Measurements from ENCODE around the gene SPG11. TPM values are rescaled to one million over a fixed set of nuclear protein-coding genes. Genes with fewer than 3 reads are reported as not detected.

The SPG11 gene
- total and polyA plus RNA-seq, 2 experiments from 2014 or later: 23.3 to 42.2 TPM

DNA sequence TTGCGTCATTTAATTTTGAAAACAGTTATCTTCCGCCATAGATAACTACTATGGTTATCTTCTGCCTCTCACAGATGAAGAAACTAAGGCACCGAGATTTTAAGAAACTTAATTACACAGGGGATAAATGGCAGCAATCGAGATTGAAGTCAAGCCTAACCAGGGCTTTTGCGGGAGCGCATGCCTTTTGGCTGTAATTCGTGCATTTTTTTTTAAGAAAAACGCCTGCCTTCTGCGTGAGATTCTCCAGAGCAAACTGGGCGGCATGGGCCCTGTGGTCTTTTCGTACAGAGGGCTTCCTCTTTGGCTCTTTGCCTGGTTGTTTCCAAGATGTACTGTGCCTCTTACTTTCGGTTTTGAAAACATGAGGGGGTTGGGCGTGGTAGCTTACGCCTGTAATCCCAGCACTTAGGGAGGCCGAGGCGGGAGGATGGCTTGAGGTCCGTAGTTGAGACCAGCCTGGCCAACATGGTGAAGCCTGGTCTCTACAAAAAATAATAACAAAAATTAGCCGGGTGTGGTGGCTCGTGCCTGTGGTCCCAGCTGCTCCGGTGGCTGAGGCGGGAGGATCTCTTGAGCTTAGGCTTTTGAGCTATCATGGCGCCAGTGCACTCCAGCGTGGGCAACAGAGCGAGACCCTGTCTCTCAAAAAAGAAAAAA is 49.0 kb upstream of the SPG11 start:
- H3K27me3 ChIP-seq (ENCODE audit: insufficient read depth): peaks cover 16% of the 10 kb centered on the region
- TF ChIP-seq, protein P1, sequence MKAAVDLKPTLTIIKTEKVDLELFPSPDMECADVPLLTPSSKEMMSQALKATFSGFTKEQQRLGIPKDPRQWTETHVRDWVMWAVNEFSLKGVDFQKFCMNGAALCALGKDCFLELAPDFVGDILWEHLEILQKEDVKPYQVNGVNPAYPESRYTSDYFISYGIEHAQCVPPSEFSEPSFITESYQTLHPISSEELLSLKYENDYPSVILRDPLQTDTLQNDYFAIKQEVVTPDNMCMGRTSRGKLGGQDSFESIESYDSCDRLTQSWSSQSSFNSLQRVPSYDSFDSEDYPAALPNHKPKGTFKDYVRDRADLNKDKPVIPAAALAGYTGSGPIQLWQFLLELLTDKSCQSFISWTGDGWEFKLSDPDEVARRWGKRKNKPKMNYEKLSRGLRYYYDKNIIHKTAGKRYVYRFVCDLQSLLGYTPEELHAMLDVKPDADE (IDR thresholded peaks at IDR 0.05): no peak
- TF ChIP-seq ZNF331 (CRISPR knock-in tag; IDR thresholded peaks at IDR 0.05; ENCODE audit: low read depth) (no peak), ZNF114 (CRISPR knock-in tag; IDR thresholded peaks at IDR 0.05) (no peak), JUNB (IDR thresholded peaks at IDR 0.05; ENCODE audit: unreplicated experiment) (no peak), CREB1 (CRISPR knock-in tag; IDR thresholded peaks at IDR 0.05; ENCODE audit: low read depth) (no peak), POLR2AphosphoS5 (IDR thresholded peaks at IDR 0.05; ENCODE audit: low read depth) (no peak), EZH2 (IDR thresholded peaks at IDR 0.05; ENCODE audit: low read depth, unreplicated experiment) (no peak), NANOG (IDR thresholded peaks at IDR 0.05; ENCODE audit: borderline replicate concordance) (no peak), STAT1 (IDR thresholded peaks at IDR 0.05; ENCODE audit: unreplicated experiment) (no peak), ZNF462 (CRISPR knock-in tag; IDR thresholded peaks at IDR 0.05) (no peak), EZH2phosphoT487 (IDR thresholded peaks at IDR 0.05; ENCODE audit: unreplicated experiment) (no peak), CTCF (conservative IDR thresholded peaks at IDR 0.05; ENCODE audit: low read depth in 2 of 2) (no peak)
- TF ChIP-seq, protein P2, sequence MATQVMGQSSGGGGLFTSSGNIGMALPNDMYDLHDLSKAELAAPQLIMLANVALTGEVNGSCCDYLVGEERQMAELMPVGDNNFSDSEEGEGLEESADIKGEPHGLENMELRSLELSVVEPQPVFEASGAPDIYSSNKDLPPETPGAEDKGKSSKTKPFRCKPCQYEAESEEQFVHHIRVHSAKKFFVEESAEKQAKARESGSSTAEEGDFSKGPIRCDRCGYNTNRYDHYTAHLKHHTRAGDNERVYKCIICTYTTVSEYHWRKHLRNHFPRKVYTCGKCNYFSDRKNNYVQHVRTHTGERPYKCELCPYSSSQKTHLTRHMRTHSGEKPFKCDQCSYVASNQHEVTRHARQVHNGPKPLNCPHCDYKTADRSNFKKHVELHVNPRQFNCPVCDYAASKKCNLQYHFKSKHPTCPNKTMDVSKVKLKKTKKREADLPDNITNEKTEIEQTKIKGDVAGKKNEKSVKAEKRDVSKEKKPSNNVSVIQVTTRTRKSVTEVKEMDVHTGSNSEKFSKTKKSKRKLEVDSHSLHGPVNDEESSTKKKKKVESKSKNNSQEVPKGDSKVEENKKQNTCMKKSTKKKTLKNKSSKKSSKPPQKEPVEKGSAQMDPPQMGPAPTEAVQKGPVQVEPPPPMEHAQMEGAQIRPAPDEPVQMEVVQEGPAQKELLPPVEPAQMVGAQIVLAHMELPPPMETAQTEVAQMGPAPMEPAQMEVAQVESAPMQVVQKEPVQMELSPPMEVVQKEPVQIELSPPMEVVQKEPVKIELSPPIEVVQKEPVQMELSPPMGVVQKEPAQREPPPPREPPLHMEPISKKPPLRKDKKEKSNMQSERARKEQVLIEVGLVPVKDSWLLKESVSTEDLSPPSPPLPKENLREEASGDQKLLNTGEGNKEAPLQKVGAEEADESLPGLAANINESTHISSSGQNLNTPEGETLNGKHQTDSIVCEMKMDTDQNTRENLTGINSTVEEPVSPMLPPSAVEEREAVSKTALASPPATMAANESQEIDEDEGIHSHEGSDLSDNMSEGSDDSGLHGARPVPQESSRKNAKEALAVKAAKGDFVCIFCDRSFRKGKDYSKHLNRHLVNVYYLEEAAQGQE (IDR thresholded peaks at IDR 0.05; ENCODE audit: unreplicated experiment): no peak
- peak overlapping the region; percentile 95 for H3K4me3 Mint-ChIP-seq
- no peaks in the 10 kb centered on the region for H3F3A ChIP-seq (replicated peaks; ENCODE audit: low read depth)
- H3K9me3 Mint-ChIP-seq: no peaks in the 10 kb centered on the region
- peaks cover 20% of the 10 kb centered on the region for H3K27me3 Mint-ChIP-seq (ENCODE audit: insufficient read depth, low read depth, poor library complexity)
- DNase-seq (ENCODE audit: low spot score) (no peak), ATAC-seq (no peak)
- H3K27ac ChIP-seq (ENCODE audit: low read depth): no peak overlapping the region
- peak overlapping the region; percentile 81 for H3K4me2 ChIP-seq
- peak overlapping the region; percentile 61 for H3K4me3 ChIP-seq
- H3K36me3 ChIP-seq (ENCODE audit: insufficient read depth): no peaks in the 10 kb centered on the region
- peaks cover 5% of the 10 kb centered on the region for H3K36me3 Mint-ChIP-seq (ENCODE audit: low read depth)
- peaks cover 10% of the 10 kb centered on the region; the same call in 1 of the 2 replicates for H3K79me2 ChIP-seq (replicated peaks; ENCODE audit: insufficient read depth)
- H3K4me1 ChIP-seq (ENCODE audit: insufficient read depth): no peaks in the 10 kb centered on the region
- H2AFZ ChIP-seq: peak overlapping the region; percentile 86; the same call in 1 of the 2 replicates
- no peak overlapping the region for H3K27ac Mint-ChIP-seq
- peaks cover 8% of the 10 kb centered on the region; the same call in 2 of the 3 replicates for H3K4me1 Mint-ChIP-seq
- no peaks in the 10 kb centered on the region for H3K9me2 ChIP-seq (ENCODE audit: insufficient read depth)
- H4K20me1 ChIP-seq (replicated peaks; ENCODE audit: insufficient read depth): peaks cover 11% of the 10 kb centered on the region; the same call in 1 of the 2 replicates

Measured in GM23338 (cell line).